HL-60 (cell line): Measurements from ENCODE around the gene C3orf20.

Experiments used
- DNase-seq, 2 experiments: peaks; one replicate each; pipeline ENCODE4 v3.0.0-alpha.2; 2010 to 2020; ENCODE audit warnings: low read depth in 1 of 2, low spot score in 1 of 2
- H3K27ac ChIP-seq: fragments of 250-450 bp; sonication (Bioruptor Pico); replicated peaks from 2 replicates; pipeline ENCODE4 v1.5.1; 2020; ENCODE audit warnings: mild to moderate bottlenecking, moderate library complexity
- H3K27me3 ChIP-seq: fragments of 250-450 bp; sonication (Bioruptor Pico); 2 replicates; pipeline ENCODE4 v1.5.1; 2021; ENCODE audit warnings: mild to moderate bottlenecking, moderate library complexity; ENCODE audit not compliant: insufficient read depth, poor library complexity, severe bottlenecking
- H3K4me3 ChIP-seq: replicated peaks from 2 replicates; pipeline ENCODE4 v1.5.1; 2011; ENCODE audit warnings: mild to moderate bottlenecking, control low read depth, low read length; ENCODE audit not compliant: insufficient read depth
- CTCF ChIP-seq: IDR thresholded peaks from one replicate; pipeline ENCODE4 v1.5.1; 2011; ENCODE audit warnings: low read length, control low read depth, inconsistent platforms; ENCODE audit not compliant: insufficient read depth
- GABPA ChIP-seq: IDR thresholded peaks from 2 replicates; pipeline ENCODE4 v1.6.1; 2012; ENCODE audit warnings: low read depth
- POLR2AphosphoS5 ChIP-seq: IDR thresholded peaks from 2 replicates; pipeline ENCODE4 v1.6.1; 2012; ENCODE audit warnings: low read depth
- REST ChIP-seq: IDR thresholded peaks from 2 replicates; pipeline ENCODE4 v1.6.1; 2012; ENCODE audit warnings: low read depth; ENCODE audit not compliant: insufficient replicate concordance
- SPI1 ChIP-seq: IDR thresholded peaks from 2 replicates; pipeline ENCODE4 v1.6.1; 2012; ENCODE audit warnings: low read depth, mild to moderate bottlenecking, borderline replicate concordance

C3orf20 gene

GRCh38 chr3:14789640-14790285 lies 114.8 kb downstream of the C3orf20 start:
- peaks cover 21% of the 10 kb centered on the region for H3K27me3 ChIP-seq
- no peak overlapping the region for H3K4me3 ChIP-seq
- H3K27ac ChIP-seq: no peak overlapping the region
- DNase-seq: no peak
- TF ChIP-seq SPI1: no peak
- no peak for TF ChIP-seq GABPA
- TF ChIP-seq POLR2AphosphoS5: no peak
- no peak for TF ChIP-seq REST
- no peak for TF ChIP-seq CTCF

GRCh38 chr3:14791343-14791945 lies 116.5 kb downstream of the C3orf20 start:
- Histone ChIP-seq H3K4me3 (no peak overlapping the region), H3K27ac (no peak overlapping the region), H3K27me3 (peaks cover 27% of the 10 kb centered on the region)
- TF ChIP-seq REST (no peak), CTCF (peak; percentile 80), SPI1 (no peak), POLR2AphosphoS5 (no peak), GABPA (no peak)
- peak; percentile 13 to 53 for DNase-seq

- Histone ChIP-seq H3K4me3 (no peak overlapping the region), H3K27me3 (peaks cover 27% of the 10 kb centered on the region), H3K27ac (no peak overlapping the region)
- no peak for DNase-seq
- TF ChIP-seq GABPA (no peak), REST (no peak), POLR2AphosphoS5 (no peak), CTCF (no peak), SPI1 (no peak)
Observed at GRCh38 chr3:14792691-14793121, 117.8 kb downstream of the C3orf20 start.
